Measurements from ENCODE around the gene COL4A1.

Gene COL4A1

GRCh38 chr13:110212529-110212928 lies 94.4 kb downstream of the COL4A1 start:
- no peak for DNase-seq

- DNase-seq = no peak
Observed at GRCh38 chr13:110211735-110212134, 95.2 kb downstream of the COL4A1 start.

DNA sequence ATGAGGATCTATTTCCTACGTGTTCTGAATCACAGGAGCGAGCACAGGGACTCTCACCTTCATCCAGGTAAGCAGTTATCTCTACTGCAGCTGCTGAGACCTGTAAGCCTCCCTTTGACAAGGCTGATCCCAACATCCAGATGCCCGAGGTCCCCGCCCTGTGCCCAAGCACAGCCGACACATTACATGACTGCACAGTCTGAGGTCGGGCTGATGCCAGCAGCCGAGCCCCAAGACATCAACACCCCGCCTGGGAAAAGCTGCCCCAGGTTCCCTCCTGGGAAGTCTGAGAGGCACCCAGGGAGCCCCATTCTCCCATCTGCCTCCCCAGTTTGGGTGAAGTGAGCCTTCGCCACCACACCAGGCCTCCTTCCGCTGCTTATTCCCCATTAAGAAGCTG lies 95.9 kb downstream of the COL4A1 start:
- DNase-seq = no peak

DNA sequence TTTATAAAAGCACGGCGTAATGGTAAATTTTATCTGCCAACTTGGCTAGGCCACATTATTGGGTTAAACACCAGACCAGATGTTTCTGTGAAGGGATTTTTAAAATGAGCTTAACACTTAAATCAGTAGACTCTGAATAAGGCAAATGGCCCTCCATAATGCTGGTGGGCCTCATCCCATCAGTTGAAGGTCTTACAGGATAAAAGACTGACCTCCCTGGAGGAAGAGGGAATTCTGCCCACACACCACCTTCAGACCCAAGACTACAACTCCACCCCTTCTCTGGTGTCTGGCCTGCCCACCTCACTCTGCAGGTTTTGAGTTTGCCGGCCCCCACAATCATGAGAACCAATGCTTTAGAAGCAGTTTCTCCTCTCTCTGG lies 96.4 kb downstream of the COL4A1 start:
- no peak for DNase-seq

GRCh38 chr13:110209950-110210603 lies 96.9 kb downstream of the COL4A1 start:
- no peak for DNase-seq

GRCh38 chr13:110208116-110208515 lies 98.8 kb downstream of the COL4A1 start:
- DNase-seq = no peak

DNA sequence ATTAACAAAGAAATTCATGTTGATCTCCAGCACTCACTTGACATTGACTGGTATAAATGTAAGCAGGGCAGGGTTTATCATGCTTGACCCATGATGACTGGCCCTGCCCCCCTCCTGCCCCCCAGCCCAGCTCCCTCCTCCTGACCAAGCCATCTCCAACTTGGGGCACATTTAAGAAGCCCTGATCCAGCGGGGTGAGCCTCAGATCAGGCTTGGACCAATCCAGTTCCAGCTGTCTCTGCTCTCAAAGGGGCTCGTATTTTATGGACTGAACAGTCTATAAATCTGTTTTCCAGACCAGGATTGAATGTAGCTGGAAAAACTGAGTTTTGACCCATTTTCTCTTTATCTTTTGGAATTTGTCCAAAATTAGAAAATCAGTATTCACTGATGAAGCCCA lies 100.0 kb downstream of the COL4A1 start:
- no peak for DNase-seq

- no peak for DNase-seq
Observed at GRCh38 chr13:110206185-110206584, 100.8 kb downstream of the COL4A1 start.

- no peak for DNase-seq
Observed at GRCh38 chr13:110201114-110201513, 105.8 kb downstream of the COL4A1 start.

- DNase-seq = no peak
Observed at GRCh38 chr13:110200276-110200870, 106.6 kb downstream of the COL4A1 start.

- no peak for DNase-seq
Observed at GRCh38 chr13:110199046-110199831, 107.7 kb downstream of the COL4A1 start.

DNA sequence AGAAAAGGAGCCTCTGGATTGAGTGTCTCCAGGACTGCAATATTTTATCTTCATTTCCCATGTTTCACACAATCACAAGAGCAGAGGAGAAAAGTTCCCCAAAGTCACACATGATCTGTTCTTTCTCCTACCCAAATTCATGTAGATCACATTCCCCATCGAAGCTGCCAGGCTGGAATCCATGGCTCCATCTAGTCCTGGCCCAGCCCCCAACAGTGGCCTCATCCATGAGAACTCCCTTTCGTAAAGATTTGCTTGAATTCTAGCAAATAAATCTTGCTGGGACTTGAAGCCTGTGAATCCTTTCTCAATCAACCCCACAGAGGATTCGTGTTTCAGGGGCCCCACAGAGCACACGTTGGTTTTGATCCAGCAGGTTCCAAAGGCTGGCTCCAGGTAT lies 109.5 kb downstream of the COL4A1 start:
- DNase-seq = no peak

GRCh38 chr13:110197026-110197425 lies 109.9 kb downstream of the COL4A1 start:
- DNase-seq = no peak

DNA sequence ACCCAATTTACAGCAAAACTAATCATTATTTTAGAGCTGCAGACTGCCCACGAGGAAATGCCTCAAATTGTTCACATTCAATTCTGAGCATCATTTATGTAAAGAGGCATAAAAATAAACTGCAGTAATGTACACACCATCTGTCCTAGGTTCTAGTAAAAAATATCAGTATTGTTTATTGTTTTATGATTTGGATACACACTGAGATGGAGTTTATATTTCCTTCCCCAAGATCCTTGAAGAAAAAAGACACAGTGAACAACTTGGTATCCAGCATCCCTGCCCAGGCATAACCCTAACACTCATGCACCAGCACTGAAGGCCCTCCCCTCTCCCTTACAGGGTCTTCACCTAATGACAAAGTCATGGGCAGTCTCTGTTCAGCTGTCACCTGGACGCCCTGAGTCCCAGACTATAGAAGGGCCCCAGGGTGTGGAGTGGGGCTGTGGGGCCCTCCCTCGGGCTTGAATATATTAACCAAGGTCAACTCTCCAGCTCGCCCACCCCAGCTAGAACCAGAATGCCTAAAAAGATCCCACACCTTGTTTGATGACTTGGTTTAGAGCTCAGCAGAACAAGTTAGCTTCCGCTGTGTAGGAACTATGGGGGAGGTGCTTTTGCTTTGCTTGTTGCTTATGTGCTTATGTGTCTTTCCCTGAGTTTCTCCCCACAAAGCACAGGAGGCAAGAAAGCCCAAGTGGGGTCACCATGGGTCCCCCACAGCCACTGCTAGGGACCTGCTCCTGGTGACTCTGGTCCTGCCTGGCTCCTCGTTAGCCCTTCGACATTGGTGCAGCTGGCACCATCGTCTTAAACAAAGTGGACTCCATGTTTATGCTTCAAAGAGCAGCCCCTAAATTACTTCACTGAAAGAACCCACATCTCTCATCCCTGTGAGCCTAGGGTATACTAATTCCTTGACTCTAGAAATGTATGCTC lies 111.1 kb downstream of the COL4A1 start:
- DNase-seq = no peak

- DNase-seq = no peak
Observed at GRCh38 chr13:110194451-110194850, 112.5 kb downstream of the COL4A1 start.

GRCh38 chr13:110193491-110193890 lies 113.5 kb downstream of the COL4A1 start:
- no peak for DNase-seq

DNA sequence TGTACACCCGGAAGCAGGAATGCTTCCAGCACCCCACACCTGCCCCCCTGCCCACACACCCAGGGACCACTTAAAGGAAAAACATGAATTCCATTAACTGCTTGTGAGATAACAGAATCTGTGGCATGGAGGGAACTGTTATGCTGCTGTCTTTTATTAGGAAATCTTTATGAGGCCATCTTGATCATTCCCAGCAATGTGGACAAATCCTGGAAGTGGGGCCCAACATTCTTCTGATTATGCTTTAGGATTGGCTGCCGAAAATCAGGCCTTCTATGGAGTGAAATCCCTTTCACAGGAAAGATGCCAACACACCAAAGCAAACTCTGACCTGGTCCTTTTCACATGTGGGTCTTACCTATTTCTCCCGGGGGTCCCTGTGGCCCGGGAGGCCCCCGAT lies 114.5 kb downstream of the COL4A1 start:
- DNase-seq = no peak

DNA sequence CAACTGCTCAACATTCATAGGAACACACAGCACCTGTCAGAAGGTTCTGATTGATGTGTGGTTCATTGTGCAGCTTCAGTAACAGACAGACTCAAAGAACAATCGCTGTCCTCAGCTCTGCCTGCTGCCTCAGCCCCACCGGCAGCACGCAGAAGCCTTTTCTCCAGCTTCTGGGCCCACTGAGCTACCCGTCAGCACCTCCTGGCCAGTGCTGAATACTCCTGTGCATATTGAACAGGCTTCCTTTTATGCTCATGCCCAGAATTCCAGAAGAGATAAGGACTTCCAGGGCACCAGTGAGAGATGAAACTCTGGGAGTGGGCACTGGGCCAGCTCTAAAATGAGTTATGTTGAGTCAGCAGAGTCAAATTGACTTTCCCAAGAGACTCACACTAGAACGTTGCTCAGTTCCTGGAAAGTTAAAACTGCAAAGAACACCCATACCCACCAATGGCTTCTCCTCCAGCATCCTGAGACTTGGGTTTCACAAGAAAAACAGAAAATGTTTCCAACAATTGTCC lies 119.3 kb downstream of the COL4A1 start:
- DNase-seq = no peak

DNA sequence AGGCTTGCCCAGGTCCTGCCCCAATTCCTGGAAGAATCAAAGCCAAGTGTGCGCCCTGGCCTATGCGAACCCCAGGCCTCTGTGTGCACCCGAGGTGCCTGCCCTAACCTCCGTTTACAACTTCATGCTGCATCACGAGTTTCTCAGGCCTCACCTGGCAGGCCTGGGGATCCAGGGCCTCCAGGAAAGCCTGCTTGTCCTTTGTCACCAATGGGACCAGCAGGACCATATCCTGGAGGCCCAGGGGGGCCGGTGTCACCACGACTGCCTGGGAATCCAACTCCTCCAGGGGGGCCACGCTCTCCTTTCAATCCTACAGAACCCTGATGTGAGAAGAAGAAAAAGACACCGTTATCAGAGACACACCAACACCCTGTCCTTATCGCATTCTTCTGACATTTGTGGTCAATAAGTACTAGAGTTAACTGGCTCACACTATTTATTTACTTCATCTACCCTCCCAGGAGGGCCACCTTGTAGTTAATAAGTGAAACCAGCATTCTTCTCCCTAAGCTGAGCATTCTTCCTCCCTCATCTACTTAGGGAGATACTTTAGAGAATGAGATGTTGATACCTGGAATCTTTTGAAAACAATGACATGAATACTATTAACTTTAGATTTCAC lies 120.6 kb downstream of the COL4A1 start:
- DNase-seq = no peak

- no peak for DNase-seq
Observed at GRCh38 chr13:110185696-110186095, 121.3 kb downstream of the COL4A1 start.

- DNase-seq = no peak
Observed at GRCh38 chr13:110183910-110184309, 123.0 kb downstream of the COL4A1 start.

DNA sequence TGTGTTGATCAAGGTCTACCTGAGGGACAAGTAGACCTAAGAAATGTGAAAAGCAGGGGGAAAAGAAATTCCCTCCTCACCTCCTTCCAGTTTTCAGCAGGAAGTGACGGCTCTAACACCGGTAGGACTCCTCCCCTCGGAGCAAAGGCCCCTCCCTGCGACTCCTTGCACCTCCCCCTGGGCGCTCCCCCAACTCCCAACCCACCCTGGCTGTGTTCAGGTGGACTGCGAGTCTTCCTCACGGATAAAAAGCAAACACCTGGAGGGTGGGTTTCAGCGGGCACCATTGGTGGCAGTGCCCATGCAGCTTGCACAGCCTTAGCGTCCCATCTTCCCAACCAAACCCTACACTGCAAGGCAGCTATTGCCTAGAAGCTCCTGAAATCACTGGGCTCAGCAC lies 124.5 kb downstream of the COL4A1 start:
- no peak for DNase-seq

Measured in GOT3 (cell line).